Measurements from ENCODE around the gene IMPG1. TPM values are rescaled to one million over a fixed set of nuclear protein-coding genes. Genes with fewer than 3 reads are reported as not detected.

IMPG1 gene
- total RNA-seq, 2 donors from 2014 or later = not detected

- Mint-ChIP-seq H3K27ac (no peak overlapping the region), H3K4me1 (peaks cover 5% of the 10 kb centered on the region), H3K36me3 (ENCODE audit: low read depth) (no peaks in the 10 kb centered on the region), H3K9me3 (no peaks in the 10 kb centered on the region), H3K27me3 (ENCODE audit: insufficient read depth) (peaks cover 27% of the 10 kb centered on the region), H3K4me3 (peak overlapping the region; percentile 52)
- H3K9ac ChIP-seq (ENCODE audit: extremely low read depth, low read length, poor library complexity, severe bottlenecking) = no peak overlapping the region
- H3K27ac ChIP-seq (ENCODE audit: low read depth, low read length) = peak overlapping the region; percentile 42
- DNase-seq = peak; percentile 84
- H3K4me3 ChIP-seq (ENCODE audit: low read length) = peak overlapping the region; percentile 75
- H3K27me3 ChIP-seq (ENCODE audit: control insufficient read depth, insufficient read depth, low read length, poor library complexity, severe bottlenecking) = no peaks in the 10 kb centered on the region
- H3K9me3 ChIP-seq (ENCODE audit: control insufficient read depth, low read length) = no peaks in the 10 kb centered on the region
- WGBS, 2 experiments (ENCODE audit: insufficient coverage in 1 of 2, insufficient read length in 1 of 2) = 6 to 17% methylated on average over 17 to 32 of the region's 32 CpGs
- H3K36me3 ChIP-seq (ENCODE audit: control insufficient read depth, insufficient read depth, low read length) = no peaks in the 10 kb centered on the region
- H3K4me1 ChIP-seq (ENCODE audit: control insufficient read depth, insufficient read depth, low read length) = no peaks in the 10 kb centered on the region
- peak; percentile 88 for TF ChIP-seq CTCF (conservative IDR thresholded peaks at IDR 0.05)
These were observed 137.6 kb downstream of the IMPG1 start for GRCh38 chr6:75934643-75935472.

- Mint-ChIP-seq H3K27me3 (ENCODE audit: insufficient read depth) (peaks cover 26% of the 10 kb centered on the region), H3K9me3 (no peaks in the 10 kb centered on the region), H3K4me3 (no peak overlapping the region), H3K4me1 (peaks cover 5% of the 10 kb centered on the region), H3K36me3 (ENCODE audit: low read depth) (no peaks in the 10 kb centered on the region), H3K27ac (no peak overlapping the region)
- WGBS, 2 experiments (ENCODE audit: insufficient coverage in 1 of 2, insufficient read length in 1 of 2) = 83 to 100% methylated on average over 3 to 7 of the region's 7 CpGs
- Histone ChIP-seq H3K9me3 (ENCODE audit: control insufficient read depth, low read length) (no peaks in the 10 kb centered on the region), H3K4me1 (ENCODE audit: control insufficient read depth, insufficient read depth, low read length) (no peaks in the 10 kb centered on the region), H3K4me3 (ENCODE audit: low read length) (no peak overlapping the region), H3K36me3 (ENCODE audit: control insufficient read depth, insufficient read depth, low read length) (no peaks in the 10 kb centered on the region), H3K27ac (ENCODE audit: low read depth, low read length) (no peak overlapping the region), H3K27me3 (ENCODE audit: control insufficient read depth, insufficient read depth, low read length, poor library complexity, severe bottlenecking) (no peaks in the 10 kb centered on the region), H3K9ac (ENCODE audit: extremely low read depth, low read length, poor library complexity, severe bottlenecking) (no peak overlapping the region)
- DNase-seq = no peak
- no peak for TF ChIP-seq CTCF (conservative IDR thresholded peaks at IDR 0.05)
These were observed 139.0 kb downstream of the IMPG1 start for GRCh38 chr6:75933387-75933975.

- Histone ChIP-seq H3K4me1 (ENCODE audit: control insufficient read depth, insufficient read depth, low read length) (no peaks in the 10 kb centered on the region), H3K9ac (ENCODE audit: extremely low read depth, low read length, poor library complexity, severe bottlenecking) (no peak overlapping the region), H3K4me3 (ENCODE audit: low read length) (no peak overlapping the region), H3K36me3 (ENCODE audit: control insufficient read depth, insufficient read depth, low read length) (no peaks in the 10 kb centered on the region), H3K27ac (ENCODE audit: low read depth, low read length) (no peak overlapping the region), H3K9me3 (ENCODE audit: control insufficient read depth, low read length) (no peaks in the 10 kb centered on the region), H3K27me3 (ENCODE audit: control insufficient read depth, insufficient read depth, low read length, poor library complexity, severe bottlenecking) (no peaks in the 10 kb centered on the region)
- no peaks in the 10 kb centered on the region for H3K9me3 Mint-ChIP-seq
- H3K4me1 Mint-ChIP-seq = peaks cover 5% of the 10 kb centered on the region
- no peak overlapping the region for H3K27ac Mint-ChIP-seq
- H3K4me3 Mint-ChIP-seq = no peak overlapping the region
- peaks cover 25% of the 10 kb centered on the region for H3K27me3 Mint-ChIP-seq (ENCODE audit: insufficient read depth)
- no peaks in the 10 kb centered on the region for H3K36me3 Mint-ChIP-seq (ENCODE audit: low read depth)
- peak; percentile 90 for DNase-seq
- peak; percentile 93 for TF ChIP-seq CTCF (conservative IDR thresholded peaks at IDR 0.05)
- WGBS, 2 experiments (ENCODE audit: insufficient coverage in 1 of 2, insufficient read length in 1 of 2) = 43 to 46% methylated on average over 5 of the region's 5 CpGs
These were observed 140.4 kb downstream of the IMPG1 start for GRCh38 chr6:75932067-75932466.

All from endodermal cell (in vitro differentiated cells).